GM18526 (cell line): ENCODE measurements around the gene CERS4.

ENCODE experiments used
- POLR2A ChIP-seq: IDR thresholded peaks from 3 replicates; pipeline ENCODE4 v1.6.1; 2011; ENCODE audit not compliant: insufficient read length; ENCODE audit errors: extremely low read depth

The CERS4 gene, protein sequence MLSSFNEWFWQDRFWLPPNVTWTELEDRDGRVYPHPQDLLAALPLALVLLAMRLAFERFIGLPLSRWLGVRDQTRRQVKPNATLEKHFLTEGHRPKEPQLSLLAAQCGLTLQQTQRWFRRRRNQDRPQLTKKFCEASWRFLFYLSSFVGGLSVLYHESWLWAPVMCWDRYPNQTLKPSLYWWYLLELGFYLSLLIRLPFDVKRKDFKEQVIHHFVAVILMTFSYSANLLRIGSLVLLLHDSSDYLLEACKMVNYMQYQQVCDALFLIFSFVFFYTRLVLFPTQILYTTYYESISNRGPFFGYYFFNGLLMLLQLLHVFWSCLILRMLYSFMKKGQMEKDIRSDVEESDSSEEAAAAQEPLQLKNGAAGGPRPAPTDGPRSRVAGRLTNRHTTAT

GRCh38 chr19:8208922-8209461, at the start of gene CERS4:
Gene CERS4 (plus strand): TSS chr19:8209370. CDS start chr19:8251077, 41,707 bp downstream.
- TF ChIP-seq POLR2A = no peak

GRCh38 chr19:8161135-8161646, 48.0 kb upstream of the CERS4 start:
- peak; percentile 32 for TF ChIP-seq POLR2A

DNA sequence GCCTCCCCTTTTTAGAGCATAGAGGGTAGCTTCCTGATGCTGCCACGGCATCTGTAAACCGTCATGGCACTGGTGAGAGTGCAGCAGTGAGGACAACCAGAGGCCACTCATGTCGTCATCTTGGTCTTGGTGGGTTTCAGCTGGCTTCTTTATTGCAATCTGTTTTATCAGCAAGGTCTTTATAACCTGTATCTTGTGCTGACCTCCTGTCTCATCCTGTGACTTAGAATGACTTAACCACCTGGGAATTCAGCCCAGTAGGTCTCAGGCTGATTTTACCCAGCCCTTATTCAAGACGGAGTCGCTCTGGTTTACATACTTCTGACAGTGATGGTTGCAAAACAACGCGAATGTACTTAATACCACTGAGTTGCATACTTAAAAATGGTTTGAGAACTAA, 45.4 kb upstream of the CERS4 start:
- TF ChIP-seq POLR2A = no peak

DNA sequence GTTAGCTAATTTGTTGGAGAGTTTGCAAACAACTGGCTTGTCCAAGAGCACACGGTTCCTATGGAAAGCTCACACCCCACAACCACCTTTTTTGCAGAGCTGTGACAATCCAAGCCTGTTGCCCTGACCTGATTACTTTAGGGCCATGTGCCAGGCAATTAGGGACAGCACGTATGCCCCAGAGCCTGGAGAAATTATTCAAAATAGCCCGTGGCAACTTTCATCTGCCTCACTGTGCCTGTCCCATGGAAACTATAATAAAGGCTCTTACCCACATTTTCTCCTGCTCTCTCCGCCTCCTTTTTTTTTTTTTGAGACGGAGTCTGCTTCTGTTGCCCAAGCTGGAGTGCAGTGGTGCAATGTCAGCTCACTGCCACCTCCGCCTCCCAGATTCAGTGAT, 41.2 kb upstream of the CERS4 start:
- no peak for TF ChIP-seq POLR2A

- no peak for TF ChIP-seq POLR2A
These were observed 40.6 kb upstream of the CERS4 start for GRCh38 chr19:8168537-8168936.

- no peak for TF ChIP-seq POLR2A
These were observed 34.5 kb upstream of the CERS4 start for GRCh38 chr19:8174706-8175105.

- TF ChIP-seq POLR2A = no peak
These were observed 29.2 kb upstream of the CERS4 start for GRCh38 chr19:8180018-8180417.

GRCh38 chr19:8184274-8184673, 24.9 kb upstream of the CERS4 start:
- no peak for TF ChIP-seq POLR2A

DNA sequence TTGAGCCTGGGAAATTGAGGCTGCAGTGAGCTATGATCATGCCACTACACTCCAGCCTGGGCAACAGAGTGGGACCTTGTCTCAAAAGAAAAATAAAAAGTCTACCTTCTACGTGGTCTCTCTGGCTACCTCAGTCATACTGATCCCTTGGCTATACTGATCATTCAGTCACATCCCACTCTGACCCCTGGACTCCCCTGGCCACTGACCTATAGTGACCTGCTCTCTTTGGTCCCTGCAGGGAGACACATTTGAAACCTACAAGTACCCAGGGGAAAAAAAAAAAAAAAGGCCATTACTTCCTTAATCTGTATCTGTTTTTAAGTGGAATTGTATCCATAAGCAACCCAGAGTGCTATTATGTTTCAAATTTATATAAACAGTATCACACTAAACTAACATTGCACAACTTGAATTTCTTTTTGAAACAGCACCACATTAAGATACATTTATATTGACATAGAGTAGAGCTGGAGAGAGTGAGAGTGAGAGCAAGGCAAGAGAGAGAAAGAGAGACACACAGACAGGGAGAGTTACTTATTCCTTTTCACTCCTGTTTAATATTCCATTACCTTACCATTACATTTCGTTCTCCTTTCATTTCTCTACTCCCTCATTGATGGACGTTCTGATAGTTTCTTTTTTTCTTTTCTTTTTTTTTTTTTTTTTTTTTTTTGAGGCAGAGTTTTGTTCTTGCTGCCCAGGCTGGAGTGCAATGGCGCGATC, 23.7 kb upstream of the CERS4 start:
- no peak for TF ChIP-seq POLR2A

- TF ChIP-seq POLR2A = no peak
These were observed 16.8 kb upstream of the CERS4 start for GRCh38 chr19:8192221-8192820.

DNA sequence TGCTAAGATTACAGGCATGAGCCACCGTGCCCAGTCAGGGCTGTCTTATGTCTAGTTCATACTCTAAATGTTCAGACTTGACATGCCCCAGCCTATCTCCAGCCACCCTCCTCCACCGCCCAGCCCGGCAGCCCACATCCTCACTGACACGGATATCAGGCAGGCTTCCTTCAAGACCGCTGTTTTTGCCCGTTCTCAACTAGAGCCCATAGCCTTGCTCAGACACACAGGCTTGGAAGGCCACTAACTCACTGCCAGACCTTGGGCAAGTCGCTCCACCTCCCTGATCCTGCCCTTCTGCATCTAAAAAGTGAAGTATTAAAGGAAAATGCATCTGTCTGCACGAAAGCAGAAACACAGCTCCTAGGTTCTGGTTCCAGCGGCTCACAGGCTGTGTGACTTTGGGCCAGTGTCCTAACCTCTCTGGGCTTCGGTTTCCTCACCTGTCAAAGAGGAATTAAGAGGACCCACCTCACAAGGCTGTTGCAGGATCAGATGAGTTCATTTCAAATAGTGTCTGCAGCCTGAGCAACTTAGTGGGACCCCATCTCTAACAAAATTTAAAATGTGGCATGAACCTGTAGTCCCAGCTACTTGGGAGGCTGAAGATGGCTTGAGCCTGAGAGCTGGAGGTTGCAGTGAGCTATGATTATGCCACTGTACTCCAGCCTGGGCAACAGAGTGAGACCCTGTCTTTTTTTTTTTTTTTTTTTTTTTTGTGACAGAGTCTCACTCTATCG, 14.5 kb upstream of the CERS4 start:
- no peak for TF ChIP-seq POLR2A

DNA sequence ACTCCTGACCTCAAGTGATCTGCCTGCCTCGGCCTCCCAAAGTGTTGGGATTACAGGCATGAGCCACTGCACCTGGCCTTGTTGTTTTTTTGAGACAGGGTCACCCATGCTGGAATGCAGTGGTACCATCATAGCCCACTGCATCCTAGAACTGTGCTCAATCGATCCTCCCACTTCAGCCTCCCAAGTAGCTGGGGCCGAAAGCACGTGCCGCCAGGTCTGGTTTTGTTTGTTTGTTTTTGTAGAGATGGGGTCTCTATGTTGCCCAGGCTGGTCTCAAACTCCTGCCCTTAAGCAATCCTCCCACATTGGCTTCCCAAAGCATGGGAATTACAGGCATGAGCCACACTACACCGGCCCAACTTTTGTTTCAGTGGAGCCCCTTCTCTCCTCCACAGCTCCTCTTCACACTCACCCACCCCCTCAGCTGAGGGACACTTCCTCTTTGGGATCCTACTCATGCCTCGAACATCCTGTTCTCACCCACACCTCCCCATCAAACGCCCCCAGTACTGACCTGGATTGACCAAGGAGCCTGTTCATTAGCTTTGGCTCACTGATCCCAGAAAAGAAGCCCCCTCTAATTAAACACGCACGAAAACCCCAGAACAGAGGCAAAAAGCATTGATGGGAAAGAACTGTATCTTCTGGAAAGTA, 12.8 kb upstream of the CERS4 start:
- no peak for TF ChIP-seq POLR2A

DNA sequence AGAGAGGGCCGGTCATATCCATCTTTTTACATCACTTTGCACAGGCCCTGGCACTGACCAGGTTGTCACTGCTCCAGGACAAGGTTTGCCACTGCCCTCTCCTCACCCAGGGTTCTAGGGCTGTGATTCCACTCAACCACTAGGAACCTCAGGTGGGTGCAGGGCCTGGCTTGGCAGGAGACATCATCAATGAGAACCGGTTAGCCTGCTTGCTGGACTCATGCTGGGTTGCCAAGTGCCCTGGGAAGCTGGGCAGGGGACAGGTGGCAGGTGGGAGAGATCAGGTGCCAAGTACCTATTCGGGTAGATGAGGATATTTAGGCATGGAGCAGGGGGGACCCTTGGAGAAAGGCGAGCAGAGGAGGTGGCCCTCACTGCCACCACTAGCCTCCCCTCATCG, 4.2 kb upstream of the CERS4 start:
- no peak for TF ChIP-seq POLR2A

DNA sequence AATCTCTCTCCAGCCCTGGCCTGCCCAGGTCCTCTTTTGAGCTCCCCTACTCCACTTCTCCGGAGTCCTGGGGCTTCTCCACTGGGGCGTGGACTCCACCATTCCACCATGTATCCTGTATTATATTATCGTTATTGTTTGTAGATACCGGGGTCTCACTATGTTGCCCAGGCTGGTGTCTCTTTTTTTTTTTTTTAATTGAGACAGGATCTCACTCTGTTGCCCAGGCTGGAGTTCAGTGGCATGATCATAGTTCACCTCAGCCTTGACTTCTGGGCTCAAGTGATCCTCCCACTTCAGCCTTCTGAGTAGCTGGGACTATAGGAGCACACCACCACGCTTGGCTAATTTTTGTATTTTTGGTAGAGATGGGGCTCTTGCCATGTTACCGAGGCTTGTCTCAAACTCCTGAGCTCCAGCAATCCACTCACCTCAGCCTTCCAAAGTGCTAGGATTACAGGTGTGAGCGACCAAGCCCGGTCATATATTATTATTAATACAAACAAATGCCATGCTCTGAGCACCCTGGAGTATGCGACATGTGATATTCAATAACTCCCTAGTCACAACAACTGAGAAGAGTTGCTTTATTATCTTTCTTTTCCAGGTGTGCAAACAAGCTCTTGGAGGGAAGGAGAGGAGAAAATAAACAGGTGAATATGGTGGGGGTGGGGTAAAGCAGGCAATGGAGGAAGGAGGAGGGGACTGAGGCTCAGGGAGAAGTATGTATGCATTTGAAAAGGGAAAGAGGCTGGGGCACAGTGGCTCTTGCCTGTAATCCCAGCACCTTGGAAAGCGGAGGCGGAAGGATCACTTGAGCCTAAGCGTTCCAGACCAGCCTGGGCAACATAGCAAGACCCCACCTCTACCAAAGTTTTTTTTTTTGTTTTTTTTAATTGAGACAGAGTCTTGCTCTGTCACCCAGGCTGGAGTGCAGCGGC, 2.8 kb upstream of the CERS4 start:
- TF ChIP-seq POLR2A = no peak
